Brain microvascular endothelial cell (primary cell): Measurements from ENCODE around the gene TRIM38.
A peak's percentile ranks its signal among the peaks of the same experiment; 100 is the strongest.

Source experiments
- DNase-seq: peaks from one replicate; pipeline ENCODE4 v3.0.0-alpha.2; 2020
- H3K27ac ChIP-seq: fragments of 250-450 bp; sonication (Bioruptor Pico); 2 replicates; pipeline ENCODE4 v1.5.1; 2020; ENCODE audit warnings: mild to moderate bottlenecking, moderate library complexity
- H3K27me3 ChIP-seq: fragments of 250-450 bp; sonication (Bioruptor Pico); replicated peaks from 2 replicates; pipeline ENCODE4 v1.5.1; 2020; ENCODE audit warnings: mild to moderate bottlenecking
- H3K36me3 ChIP-seq: fragments of 250-450 bp; sonication (Bioruptor Pico); replicated peaks from 2 replicates; pipeline ENCODE4 v1.5.1; 2020; ENCODE audit warnings: mild to moderate bottlenecking
- H3K4me3 ChIP-seq: 2 replicates; pipeline ENCODE4 v1.5.1; 2011; ENCODE audit warnings: low read depth, mild to moderate bottlenecking, control low read depth, low read length, moderate library complexity
- in situ Hi-C: cut with HindIII; loops from 2 replicates; pipeline ENCODE4 v1.10.0; 2017; ENCODE audit warnings: low sequenced_read_pairs, low pct_ligation_motif_present
- TF ChIP-seq, protein P1 (sequence below): IDR thresholded peaks from 2 replicates; pipeline ENCODE4 v1.5.1; 2011; ENCODE audit warnings: low read depth, mild to moderate bottlenecking, moderate library complexity, low read length, control low read depth, inconsistent platforms; ENCODE audit errors: missing control alignments

The TRIM38 gene

DNA sequence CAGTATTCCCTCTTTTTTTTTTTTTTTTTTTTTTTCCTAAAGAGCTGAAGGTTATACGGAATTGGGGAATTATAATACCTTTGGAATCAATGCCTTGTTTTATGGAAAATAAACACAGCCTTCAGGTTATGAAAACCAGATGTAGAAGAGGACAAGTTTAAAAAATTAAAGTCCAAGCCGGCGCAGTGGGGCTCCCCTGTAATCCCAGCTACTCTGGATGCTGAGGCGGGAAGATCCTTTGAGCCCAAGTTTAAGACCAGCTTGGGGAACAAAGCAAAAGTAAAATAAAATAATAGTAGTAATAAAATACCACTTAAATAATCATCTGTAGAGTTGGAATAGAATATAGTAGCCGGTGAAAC lies 57.3 kb downstream of the TRIM38 start:
- H3K4me3 ChIP-seq = peak overlapping the region; percentile 66
- no peaks in the 10 kb centered on the region for H3K27me3 ChIP-seq
- H3K36me3 ChIP-seq = no peaks in the 10 kb centered on the region
- no peak for DNase-seq
- peak overlapping the region; percentile 91 for H3K27ac ChIP-seq
- TF ChIP-seq, protein P1, sequence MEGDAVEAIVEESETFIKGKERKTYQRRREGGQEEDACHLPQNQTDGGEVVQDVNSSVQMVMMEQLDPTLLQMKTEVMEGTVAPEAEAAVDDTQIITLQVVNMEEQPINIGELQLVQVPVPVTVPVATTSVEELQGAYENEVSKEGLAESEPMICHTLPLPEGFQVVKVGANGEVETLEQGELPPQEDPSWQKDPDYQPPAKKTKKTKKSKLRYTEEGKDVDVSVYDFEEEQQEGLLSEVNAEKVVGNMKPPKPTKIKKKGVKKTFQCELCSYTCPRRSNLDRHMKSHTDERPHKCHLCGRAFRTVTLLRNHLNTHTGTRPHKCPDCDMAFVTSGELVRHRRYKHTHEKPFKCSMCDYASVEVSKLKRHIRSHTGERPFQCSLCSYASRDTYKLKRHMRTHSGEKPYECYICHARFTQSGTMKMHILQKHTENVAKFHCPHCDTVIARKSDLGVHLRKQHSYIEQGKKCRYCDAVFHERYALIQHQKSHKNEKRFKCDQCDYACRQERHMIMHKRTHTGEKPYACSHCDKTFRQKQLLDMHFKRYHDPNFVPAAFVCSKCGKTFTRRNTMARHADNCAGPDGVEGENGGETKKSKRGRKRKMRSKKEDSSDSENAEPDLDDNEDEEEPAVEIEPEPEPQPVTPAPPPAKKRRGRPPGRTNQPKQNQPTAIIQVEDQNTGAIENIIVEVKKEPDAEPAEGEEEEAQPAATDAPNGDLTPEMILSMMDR = no peak
- in situ Hi-C loops = no loop called here

DNA sequence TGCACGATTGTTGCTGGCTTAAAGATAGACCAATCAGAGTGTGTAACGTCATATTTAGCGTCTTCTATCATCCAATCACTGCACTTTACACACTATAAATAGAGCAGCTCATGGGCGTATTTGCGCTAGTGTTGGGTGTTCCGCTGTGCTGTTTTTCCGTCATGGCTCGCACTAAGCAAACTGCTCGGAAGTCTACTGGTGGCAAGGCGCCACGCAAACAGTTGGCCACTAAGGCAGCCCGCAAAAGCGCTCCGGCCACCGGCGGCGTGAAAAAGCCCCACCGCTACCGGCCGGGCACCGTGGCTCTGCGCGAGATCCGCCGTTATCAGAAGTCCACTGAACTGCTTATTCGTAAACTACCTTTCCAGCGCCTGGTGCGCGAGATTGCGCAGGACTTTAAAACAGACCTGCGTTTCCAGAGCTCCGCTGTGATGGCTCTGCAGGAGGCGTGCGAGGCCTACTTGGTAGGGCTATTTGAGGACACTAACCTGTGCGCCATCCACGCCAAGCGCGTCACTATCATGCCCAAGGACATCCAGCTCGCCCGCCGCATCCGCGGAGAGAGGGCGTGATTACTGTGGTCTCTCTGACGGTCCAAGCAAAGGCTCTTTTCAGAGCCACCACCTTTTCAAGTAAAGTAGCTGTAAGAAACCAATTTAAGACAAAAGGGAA lies 57.9 kb downstream of the TRIM38 start:
- in situ Hi-C loops = no loop called here
- DNase-seq = peak; percentile 83
- Histone ChIP-seq H3K27ac (peak overlapping the region; percentile 91), H3K36me3 (no peaks in the 10 kb centered on the region), H3K27me3 (no peaks in the 10 kb centered on the region), H3K4me3 (peak overlapping the region; percentile 66)
- TF ChIP-seq, protein P1 = no peak

DNA sequence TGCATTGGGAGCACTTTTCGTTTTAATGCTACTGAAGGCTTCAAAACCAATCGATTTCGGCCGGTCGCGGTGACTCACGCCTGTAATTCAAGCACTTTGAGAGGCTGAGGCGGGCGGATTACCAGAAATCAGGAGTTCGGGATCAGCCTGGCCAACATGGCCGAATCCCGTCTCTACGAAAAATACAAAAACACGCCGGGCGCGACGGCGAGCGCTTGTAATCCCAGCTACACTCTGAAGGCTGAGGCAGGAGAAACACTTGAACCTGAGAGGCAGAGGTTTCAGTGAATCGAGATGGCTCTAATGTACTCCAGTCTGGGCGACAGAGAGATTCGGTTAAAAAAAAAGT lies 58.4 kb downstream of the TRIM38 start:
- DNase-seq = peak; percentile 68
- no peaks in the 10 kb centered on the region for H3K36me3 ChIP-seq
- TF ChIP-seq, protein P1 = no peak
- H3K4me3 ChIP-seq = peak overlapping the region; percentile 66
- H3K27me3 ChIP-seq = no peaks in the 10 kb centered on the region
- in situ Hi-C loops = no loop called here
- H3K27ac ChIP-seq = peak overlapping the region; percentile 91

DNA sequence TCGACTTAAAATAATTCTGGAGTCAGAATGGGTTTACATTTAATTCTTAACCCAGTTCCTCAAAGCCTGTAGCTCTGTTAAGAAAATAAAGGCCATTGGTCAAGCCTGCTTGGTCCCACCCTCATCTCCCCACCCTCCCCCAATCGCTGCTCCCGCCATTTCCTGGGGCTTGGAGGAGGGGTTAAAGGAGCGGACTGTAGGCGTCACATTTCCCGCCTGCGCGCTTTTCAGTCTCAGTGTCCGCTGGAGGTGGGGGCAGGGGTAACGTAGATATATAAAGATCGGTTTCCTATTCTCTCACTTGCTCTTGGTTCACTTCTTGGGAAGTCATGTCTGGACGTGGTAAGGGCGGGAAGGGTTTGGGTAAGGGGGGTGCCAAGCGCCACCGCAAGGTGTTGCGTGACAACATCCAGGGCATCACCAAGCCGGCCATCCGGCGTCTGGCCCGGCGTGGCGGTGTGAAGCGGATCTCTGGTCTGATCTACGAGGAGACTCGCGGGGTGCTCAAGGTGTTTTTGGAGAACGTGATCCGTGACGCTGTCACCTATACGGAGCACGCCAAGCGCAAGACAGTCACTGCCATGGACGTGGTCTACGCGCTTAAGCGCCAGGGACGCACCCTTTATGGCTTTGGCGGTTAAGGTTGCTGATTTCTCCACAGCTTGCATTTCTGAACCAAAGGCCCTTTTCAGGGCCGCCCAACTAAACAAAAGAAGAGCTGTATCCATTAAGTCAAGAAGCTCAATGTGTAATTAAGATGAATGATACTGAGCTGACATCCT lies 58.9 kb downstream of the TRIM38 start:
- in situ Hi-C loops = no loop called here
- DNase-seq = peak; percentile 90
- Histone ChIP-seq H3K4me3 (peak overlapping the region; percentile 66), H3K27ac (peak overlapping the region; percentile 91), H3K27me3 (no peaks in the 10 kb centered on the region), H3K36me3 (no peaks in the 10 kb centered on the region)
- TF ChIP-seq, protein P1 = no peak

DNA sequence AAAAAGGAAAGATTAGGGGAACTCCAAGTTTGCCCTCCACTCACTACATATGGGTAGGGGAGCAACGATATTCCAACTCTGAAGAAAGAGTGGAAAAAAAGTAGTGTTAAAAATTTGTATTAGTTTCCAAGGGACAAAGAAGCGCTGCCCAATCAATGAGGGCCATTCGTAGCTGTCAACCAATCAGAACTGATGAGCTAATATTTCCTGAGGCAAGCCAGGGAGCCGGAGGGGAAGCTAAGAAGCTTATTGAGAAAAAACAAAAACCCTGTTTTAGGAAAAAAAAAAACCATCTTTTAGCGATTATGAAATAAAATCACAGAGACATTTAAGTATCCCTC lies 59.5 kb downstream of the TRIM38 start:
- H3K36me3 ChIP-seq = no peaks in the 10 kb centered on the region
- H3K27me3 ChIP-seq = no peaks in the 10 kb centered on the region
- peak; percentile 78 for DNase-seq
- peak overlapping the region; percentile 91 for H3K27ac ChIP-seq
- H3K4me3 ChIP-seq = peak overlapping the region; percentile 66
- TF ChIP-seq, protein P1 = no peak
- in situ Hi-C loops = no loop called here
